ENCODE measurements around the gene LRRC57.

LRRC57 gene

DNA sequence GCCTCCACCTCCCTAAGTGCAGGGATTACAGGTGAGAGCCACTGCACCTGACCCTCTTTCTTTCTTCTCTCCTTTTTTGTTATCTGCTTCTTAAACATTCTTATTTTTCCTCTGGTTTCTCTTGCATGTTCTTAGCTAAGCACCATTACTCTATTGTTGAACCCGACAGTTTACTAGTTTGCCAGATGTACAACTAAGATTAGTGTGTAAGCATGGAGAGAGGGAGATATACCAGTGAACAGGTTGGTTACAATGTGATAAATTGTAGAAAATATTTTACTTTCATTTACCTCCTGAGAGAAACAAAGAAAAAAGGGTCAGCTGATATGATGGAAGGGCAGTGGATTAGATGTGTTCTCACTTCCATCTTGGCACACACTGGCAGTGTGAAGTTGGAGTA lies 5.0 kb upstream of the LRRC57 start:
- H3K4me3 ChIP-seq = no peak overlapping the region
- TF ChIP-seq Cebpa-rat (IDR thresholded peaks at IDR 0.05) = no peak
- H3K4me2 ChIP-seq = no peak overlapping the region
- no peak overlapping the region for H3K27ac ChIP-seq
- no peaks in the 10 kb centered on the region for H3K27me3 ChIP-seq
- no peaks in the 10 kb centered on the region; the same call in 1 of the 2 replicates for H3K9me3 ChIP-seq
- peaks cover 19% of the 10 kb centered on the region for H3K4me1 ChIP-seq
- H3K9ac ChIP-seq = no peak overlapping the region; the same call in 1 of the 2 replicates
- H3K36me3 ChIP-seq = peaks cover 56% of the 10 kb centered on the region
- peaks cover 48% of the 10 kb centered on the region for H4K20me1 ChIP-seq

DNA sequence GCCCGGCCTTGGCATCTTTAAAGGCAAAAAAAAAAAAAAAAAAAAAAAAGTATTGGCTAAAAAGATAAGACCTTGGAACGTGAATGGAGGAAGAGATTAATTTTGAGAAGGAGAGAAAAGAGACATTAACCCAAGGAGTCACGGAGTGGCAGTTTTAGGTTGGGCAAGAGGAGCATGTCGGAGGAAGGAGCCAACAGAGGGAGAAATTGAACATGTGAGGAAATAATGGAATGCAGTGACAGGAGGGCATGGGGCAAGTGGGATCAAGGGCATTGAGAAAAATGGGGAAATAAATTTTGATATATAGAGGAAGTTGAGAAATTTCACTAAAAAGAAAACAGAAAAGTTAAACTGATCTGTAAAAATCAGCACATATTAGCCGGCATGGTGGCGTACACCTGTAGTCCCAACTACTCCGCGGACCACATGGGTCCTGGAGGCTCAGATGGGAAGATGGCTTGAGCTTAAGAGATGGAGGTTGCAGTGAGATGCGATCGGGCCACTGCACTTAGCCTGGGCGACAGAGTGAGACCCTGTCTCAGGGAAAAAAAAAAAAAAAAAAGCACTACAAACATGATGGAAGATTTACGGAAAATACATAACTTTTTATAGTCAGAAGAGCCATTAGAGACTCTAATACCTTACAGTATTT lies 1.3 kb upstream of the LRRC57 start:
- TF ChIP-seq Cebpa-rat (IDR thresholded peaks at IDR 0.05) = no peak
- Histone ChIP-seq H3K9me3 (no peaks in the 10 kb centered on the region), H3K27me3 (no peaks in the 10 kb centered on the region), H3K4me1 (peaks cover 44% of the 10 kb centered on the region), H3K4me2 (peak overlapping the region; percentile 87), H4K20me1 (peaks cover 36% of the 10 kb centered on the region), H3K9ac (peak overlapping the region; percentile 88), H3K36me3 (peaks cover 38% of the 10 kb centered on the region), H3K4me3 (peak overlapping the region; percentile 88), H3K27ac (peak overlapping the region; percentile 82)

DNA sequence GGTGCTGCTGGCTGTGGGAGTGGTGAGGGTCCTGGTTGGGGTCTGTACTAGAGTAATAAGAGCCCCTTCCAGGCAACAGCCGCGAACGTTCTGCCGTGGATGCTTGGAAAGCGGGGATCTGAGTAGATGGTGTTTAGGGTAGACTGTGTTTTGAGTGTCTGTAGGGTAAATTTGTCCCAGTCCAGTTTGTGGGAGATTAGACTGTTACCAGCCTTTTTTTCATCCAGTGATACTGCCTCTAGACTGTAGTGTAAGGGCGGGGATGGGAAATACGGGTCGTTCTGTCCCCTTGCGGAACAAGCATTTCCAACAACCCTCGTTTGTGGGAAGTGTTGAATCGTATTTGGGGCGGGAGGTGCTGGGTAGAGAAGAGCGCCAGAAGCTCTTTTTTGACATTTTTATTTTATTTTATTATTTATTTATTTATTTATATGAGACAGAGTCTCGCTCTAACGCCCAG lies 469 bp upstream of the LRRC57 start:
- Histone ChIP-seq H3K9ac (peak overlapping the region; percentile 88), H3K4me1 (peaks cover 44% of the 10 kb centered on the region), H3K27me3 (no peaks in the 10 kb centered on the region), H3K4me2 (peak overlapping the region; percentile 87), H3K36me3 (peaks cover 40% of the 10 kb centered on the region), H3K27ac (peak overlapping the region; percentile 82), H4K20me1 (peaks cover 28% of the 10 kb centered on the region), H3K9me3 (no peaks in the 10 kb centered on the region), H3K4me3 (peak overlapping the region; percentile 88)
- TF ChIP-seq Cebpa-rat (IDR thresholded peaks at IDR 0.05) = no peak

DNA sequence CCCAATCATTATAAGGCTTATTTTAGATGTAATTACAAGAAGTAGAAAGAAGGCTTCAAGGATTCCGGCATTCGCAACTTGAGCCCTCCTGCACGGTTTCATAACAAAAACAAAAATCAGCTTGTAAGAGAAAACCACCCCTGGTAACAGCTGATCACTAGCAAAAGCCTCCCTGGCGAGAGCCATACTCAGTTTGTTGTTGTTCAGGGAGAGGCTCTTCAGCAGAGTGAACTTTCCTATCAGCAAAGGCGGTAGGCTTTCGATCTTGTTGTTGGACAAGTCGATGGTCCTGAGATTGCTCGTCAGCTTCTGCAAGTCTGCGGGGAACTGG lies 710 bp downstream of the LRRC57 start:
- Histone ChIP-seq H3K27me3 (no peaks in the 10 kb centered on the region), H3K27ac (peak overlapping the region; percentile 82), H3K4me3 (peak overlapping the region; percentile 88), H3K4me2 (peak overlapping the region; percentile 87), H3K36me3 (peaks cover 39% of the 10 kb centered on the region), H3K9me3 (no peaks in the 10 kb centered on the region), H4K20me1 (peaks cover 17% of the 10 kb centered on the region; the same call in 1 of the 2 replicates), H3K9ac (peak overlapping the region; percentile 88), H3K4me1 (peaks cover 44% of the 10 kb centered on the region)
- no peak for TF ChIP-seq Cebpa-rat (IDR thresholded peaks at IDR 0.05)

DNA sequence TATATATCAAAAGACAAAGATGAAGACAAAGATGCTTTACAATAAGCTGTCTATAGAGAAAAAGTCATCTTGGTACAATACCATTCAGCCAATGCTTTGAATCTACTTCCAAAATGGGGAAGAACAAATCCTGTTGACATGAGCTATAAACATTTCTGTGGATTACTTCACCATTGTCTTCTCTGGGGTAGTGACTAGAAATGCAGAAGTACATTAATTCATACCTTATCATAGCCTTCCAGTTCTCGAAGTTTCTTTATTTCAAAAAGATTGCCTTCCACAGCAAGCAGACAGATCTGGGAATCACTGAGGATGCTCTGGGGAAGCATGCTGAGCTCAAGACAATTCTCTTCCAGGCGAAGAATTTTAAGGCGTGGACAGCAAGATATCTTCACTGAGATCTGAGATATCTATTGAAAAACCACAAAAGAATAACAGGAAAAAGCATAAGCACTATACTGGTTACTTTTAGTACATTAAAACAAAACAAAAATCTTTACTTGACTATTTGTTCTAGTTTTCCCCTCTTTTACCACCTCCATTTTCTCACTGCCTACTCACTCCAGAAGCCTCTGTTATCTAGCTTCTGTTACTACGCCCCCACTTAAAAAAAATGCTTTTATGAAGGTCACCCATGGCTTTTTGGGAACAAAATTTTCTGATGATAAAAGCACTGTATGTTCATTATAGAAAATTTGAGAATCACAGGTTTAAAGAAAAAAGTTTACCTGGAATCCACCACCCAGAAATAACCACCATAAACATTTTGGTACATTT lies 3.6 kb downstream of the LRRC57 start:
- peaks cover 55% of the 10 kb centered on the region for H3K36me3 ChIP-seq
- H3K4me2 ChIP-seq = no peak overlapping the region
- H3K9me3 ChIP-seq = no peaks in the 10 kb centered on the region
- no peak overlapping the region for H3K9ac ChIP-seq
- peaks cover 31% of the 10 kb centered on the region for H3K4me1 ChIP-seq
- no peak overlapping the region for H3K4me3 ChIP-seq
- H3K27me3 ChIP-seq = no peaks in the 10 kb centered on the region
- H4K20me1 ChIP-seq = no peaks in the 10 kb centered on the region
- no peak overlapping the region for H3K27ac ChIP-seq
- TF ChIP-seq Cebpa-rat (IDR thresholded peaks at IDR 0.05) = no peak

DNA sequence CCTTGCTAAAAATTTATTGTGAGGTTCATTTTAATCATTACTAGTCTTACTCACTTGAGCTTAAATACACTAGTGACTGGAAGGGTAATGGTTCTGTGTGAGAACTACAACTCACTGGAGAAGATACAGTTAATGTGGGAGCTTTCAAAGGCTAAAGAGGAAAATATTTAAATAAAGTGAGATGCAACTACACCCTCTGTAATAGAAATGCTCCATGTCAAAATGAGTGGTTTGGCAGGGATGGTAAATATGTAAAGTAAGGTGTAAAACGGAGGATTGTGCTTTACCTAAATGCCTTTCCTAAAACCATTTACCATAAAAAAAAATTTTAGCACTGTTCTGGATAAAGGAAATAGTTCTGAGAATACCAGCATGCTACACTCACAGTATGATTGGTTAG lies 15.3 kb downstream of the LRRC57 start:
- Histone ChIP-seq H3K4me3 (no peak overlapping the region), H3K27me3 (no peaks in the 10 kb centered on the region), H3K4me2 (no peak overlapping the region), H3K9ac (no peak overlapping the region), H3K27ac (no peak overlapping the region), H3K9me3 (no peaks in the 10 kb centered on the region), H3K36me3 (peaks cover 89% of the 10 kb centered on the region), H3K4me1 (no peaks in the 10 kb centered on the region), H4K20me1 (no peaks in the 10 kb centered on the region)
- TF ChIP-seq Cebpa-rat (IDR thresholded peaks at IDR 0.05) = no peak

DNA sequence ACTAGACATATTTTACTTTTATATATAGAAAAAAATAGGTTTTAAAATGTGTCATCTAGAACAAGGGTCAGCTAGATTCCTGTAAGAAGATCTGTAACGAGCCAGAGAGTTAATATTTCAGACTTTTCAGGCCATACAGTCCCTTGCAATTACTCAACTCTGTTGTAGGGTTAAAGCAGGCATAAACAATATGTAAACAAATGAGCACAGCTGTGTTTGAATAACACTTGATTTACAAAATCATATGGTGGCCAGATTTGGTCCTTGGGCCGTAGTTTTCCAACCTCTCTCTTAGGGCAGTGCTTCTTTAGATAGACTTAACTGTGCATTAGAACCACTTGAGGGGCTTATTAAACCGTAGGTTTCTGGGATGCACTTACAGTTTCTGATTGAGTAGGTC lies 19.6 kb downstream of the LRRC57 start:
- Histone ChIP-seq H4K20me1 (no peaks in the 10 kb centered on the region), H3K27me3 (no peaks in the 10 kb centered on the region), H3K27ac (no peak overlapping the region), H3K4me3 (no peak overlapping the region), H3K36me3 (peaks cover 75% of the 10 kb centered on the region), H3K4me1 (no peaks in the 10 kb centered on the region), H3K9ac (no peak overlapping the region), H3K4me2 (no peak overlapping the region), H3K9me3 (no peaks in the 10 kb centered on the region)
- no peak for TF ChIP-seq Cebpa-rat (IDR thresholded peaks at IDR 0.05)

DNA sequence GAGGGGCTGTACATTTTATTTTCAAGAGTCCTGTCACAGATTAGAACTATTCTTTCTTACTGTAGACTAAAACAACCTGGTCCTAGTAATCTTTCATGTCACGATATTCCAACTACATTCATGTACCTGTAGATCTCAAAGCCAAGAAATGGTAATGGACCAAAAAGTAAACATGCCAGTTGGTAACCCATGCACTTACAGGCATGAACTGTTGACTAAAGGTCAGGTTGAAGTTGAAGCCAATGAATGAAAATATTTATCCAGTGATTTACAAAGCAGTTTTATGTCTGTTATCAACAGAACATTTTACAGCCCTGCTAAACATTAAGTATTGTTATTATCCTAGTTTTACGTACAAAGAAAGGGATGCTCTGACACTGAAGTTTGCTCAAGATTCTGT lies 25.3 kb downstream of the LRRC57 start:
- H3K27me3 ChIP-seq = no peaks in the 10 kb centered on the region
- no peaks in the 10 kb centered on the region for H4K20me1 ChIP-seq
- TF ChIP-seq Cebpa-rat (IDR thresholded peaks at IDR 0.05) = no peak
- no peak overlapping the region for H3K9ac ChIP-seq
- H3K36me3 ChIP-seq = peaks cover 75% of the 10 kb centered on the region
- H3K27ac ChIP-seq = no peak overlapping the region
- no peaks in the 10 kb centered on the region for H3K4me1 ChIP-seq
- H3K9me3 ChIP-seq = no peaks in the 10 kb centered on the region
- no peak overlapping the region for H3K4me2 ChIP-seq
- H3K4me3 ChIP-seq = no peak overlapping the region

DNA sequence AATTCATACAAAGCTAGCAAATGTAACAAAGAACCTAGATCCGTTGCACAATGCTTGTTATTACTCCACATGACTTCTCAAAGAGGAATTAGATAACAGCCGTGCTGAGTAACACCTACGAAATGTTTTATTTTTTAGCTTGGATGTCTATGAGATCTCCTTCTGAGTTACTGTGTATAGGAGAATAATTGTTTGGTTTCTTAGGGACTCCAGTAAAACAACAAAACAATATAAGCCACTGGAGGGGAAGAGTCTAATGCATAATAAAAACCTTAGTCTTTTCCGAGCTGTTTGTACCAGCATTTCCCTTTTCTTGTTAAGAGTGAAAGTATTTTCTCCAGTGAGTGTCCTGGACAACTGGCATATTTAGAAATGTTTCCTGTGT lies 37.6 kb downstream of the LRRC57 start:
- Histone ChIP-seq H3K27me3 (no peaks in the 10 kb centered on the region), H3K9ac (no peak overlapping the region), H3K4me2 (no peak overlapping the region), H3K4me3 (no peak overlapping the region), H3K27ac (no peak overlapping the region), H3K9me3 (no peaks in the 10 kb centered on the region), H3K4me1 (no peaks in the 10 kb centered on the region), H4K20me1 (peaks cover 23% of the 10 kb centered on the region; the same call in 1 of the 2 replicates), H3K36me3 (peaks cover 55% of the 10 kb centered on the region)
- no peak for TF ChIP-seq Cebpa-rat (IDR thresholded peaks at IDR 0.05)

DNA sequence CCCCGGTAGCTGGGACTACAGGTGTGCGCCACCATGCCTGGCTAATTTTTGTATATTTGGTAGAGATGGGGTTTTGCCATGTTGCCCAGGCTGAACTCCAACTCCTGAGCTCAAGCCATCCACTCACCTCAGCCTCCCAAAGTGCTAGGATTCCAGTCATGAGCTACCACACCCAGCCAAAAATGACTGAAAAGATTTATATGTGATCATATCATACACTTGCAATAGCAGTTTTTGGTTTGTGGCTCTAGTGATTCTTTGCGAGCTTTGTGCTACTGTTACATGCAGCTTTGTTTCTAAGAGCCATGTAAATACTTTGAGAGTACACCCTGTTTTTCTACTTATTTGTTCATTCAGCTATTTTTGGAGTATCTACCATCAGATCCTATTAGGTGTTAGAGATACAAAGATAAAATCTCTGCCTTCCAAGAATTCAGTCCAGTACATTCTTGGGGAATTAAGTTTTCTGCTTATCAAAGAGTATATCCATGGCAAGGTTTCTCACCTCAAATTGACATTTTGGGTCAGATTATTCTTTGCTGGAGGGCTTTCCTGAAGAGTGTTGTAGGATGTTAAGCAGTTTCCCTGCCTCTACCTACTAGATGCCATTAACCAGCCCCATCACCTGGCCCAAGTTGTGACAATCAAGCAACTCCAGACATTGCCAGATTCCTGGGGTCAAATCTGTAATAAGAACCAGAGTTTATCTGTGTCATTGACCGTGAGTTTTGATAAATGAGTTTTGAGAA lies 38.2 kb downstream of the LRRC57 start:
- no peaks in the 10 kb centered on the region for H3K9me3 ChIP-seq
- no peak overlapping the region for H3K4me2 ChIP-seq
- H3K9ac ChIP-seq = no peak overlapping the region
- no peaks in the 10 kb centered on the region for H3K27me3 ChIP-seq
- peaks cover 51% of the 10 kb centered on the region for H3K36me3 ChIP-seq
- H3K4me1 ChIP-seq = no peaks in the 10 kb centered on the region
- no peak overlapping the region for H3K27ac ChIP-seq
- H3K4me3 ChIP-seq = no peak overlapping the region
- no peak for TF ChIP-seq Cebpa-rat (IDR thresholded peaks at IDR 0.05)
- H4K20me1 ChIP-seq = peaks cover 23% of the 10 kb centered on the region; the same call in 1 of the 2 replicates
